HEK293 (cell line): ENCODE data around the gene HIGD2A.

Source experiments
- CTCF ChIA-PET: fragments of 350-600 bp; formaldehyde crosslinking; extraction: SDS; loops from one replicate; lab custom pipeline; 2021; ENCODE audit warnings: antibody characterized with exemption; lab: Yijun Ruan, JAX
- POLR2A ChIA-PET: fragments of 300-600 bp; formaldehyde crosslinking; extraction: SDS; loops from one replicate; lab custom pipeline; 2020; ENCODE audit warnings: antibody characterized with exemption, inconsistent platforms; lab: Yijun Ruan, JAX
- H3K27ac ChIP-seq: fragments of 200-500 bp; sonication (Bioruptor generic); 2 replicates; pipeline ENCODE4 v1.5.1; 2014; ENCODE audit warnings: low read depth, low read length, control low read depth, inconsistent platforms; ENCODE audit errors: extremely low read depth
- H3K36me3 ChIP-seq, 2 experiments: fragments of 200-500 bp in 1 of 2; sonication (Bioruptor generic) in 1 of 2; 1 replicate in 1 of 2; 2 replicates in 1 of 2; pipeline ENCODE4 v1.5.1; 2014 to 2017; ENCODE audit warnings: inconsistent platforms in 2 of 2, low read length in 2 of 2; ENCODE audit not compliant: control insufficient read depth in 2 of 2, insufficient read depth in 1 of 2
- H3K4me1 ChIP-seq: fragments of 200-500 bp; sonication (Bioruptor generic); 2 replicates; pipeline ENCODE4 v1.5.1; 2014; ENCODE audit warnings: mild to moderate bottlenecking, low read length, inconsistent platforms; ENCODE audit not compliant: control insufficient read depth, insufficient read depth
- H3K4me3 ChIP-seq: 2 replicates; pipeline ENCODE4 v1.5.1; 2011; ENCODE audit warnings: low read depth, mild to moderate bottlenecking, control low read depth, low read length, moderate library complexity
- H3K9me3 ChIP-seq: fragments of 200-500 bp; sonication (Bioruptor generic); 2 replicates; pipeline ENCODE4 v1.5.1; 2014; ENCODE audit warnings: low read depth, low read length, inconsistent platforms; ENCODE audit not compliant: control insufficient read depth, insufficient read depth
- KLF9 ChIP-seq: fragments of 450-650 bp; formaldehyde crosslinking; IDR thresholded peaks from 2 replicates; pipeline ENCODE4 v1.5.1; 2016; ENCODE audit warnings: missing biosample characterization, missing genetic modification characterization, low read depth
- SALL2 ChIP-seq: fragments of 450-650 bp; formaldehyde crosslinking; IDR thresholded peaks from 2 replicates; pipeline ENCODE4 v1.5.0; 2017; ENCODE audit warnings: missing biosample characterization, mild to moderate bottlenecking, missing genetic modification characterization, borderline replicate concordance
- SP2 ChIP-seq: fragments of 450-650 bp; formaldehyde crosslinking; IDR thresholded peaks from 2 replicates; pipeline ENCODE4 v1.5.1; 2016; ENCODE audit warnings: missing biosample characterization, missing genetic modification characterization
- YY1 ChIP-seq: fragments of 450-650 bp; formaldehyde crosslinking; IDR thresholded peaks from 2 replicates; pipeline ENCODE4 v1.5.1; 2018; ENCODE audit warnings: missing biosample characterization, missing genetic modification characterization
- ZFP69B ChIP-seq: fragments of 450-650 bp; formaldehyde crosslinking; IDR thresholded peaks from 2 replicates; pipeline ENCODE4 v1.5.1; 2016; ENCODE audit warnings: missing biosample characterization, missing genetic modification characterization
- ZNF10 ChIP-seq: fragments of 450-650 bp; formaldehyde crosslinking; IDR thresholded peaks from 2 replicates; pipeline ENCODE4 v1.5.1; 2017; ENCODE audit warnings: missing biosample characterization, missing genetic modification characterization
- ZNF221 ChIP-seq: fragments of 450-650 bp; formaldehyde crosslinking; IDR thresholded peaks from 2 replicates; pipeline ENCODE4 v1.5.1; 2017; ENCODE audit warnings: missing biosample characterization, missing genetic modification characterization, borderline replicate concordance
- ZNF302 ChIP-seq: fragments of 450-650 bp; formaldehyde crosslinking; IDR thresholded peaks from 2 replicates; pipeline ENCODE4 v1.5.1; 2016; ENCODE audit warnings: missing biosample characterization, missing genetic modification characterization, low read depth
- ZNF354C ChIP-seq: fragments of 450-650 bp; formaldehyde crosslinking; IDR thresholded peaks from 2 replicates; pipeline ENCODE4 v1.5.1; 2016; ENCODE audit warnings: missing biosample characterization, missing genetic modification characterization, low read depth, borderline replicate concordance
- ZNF558 ChIP-seq: fragments of 450-650 bp; formaldehyde crosslinking; IDR thresholded peaks from 2 replicates; pipeline ENCODE4 v1.5.1; 2016; ENCODE audit warnings: missing biosample characterization, missing genetic modification characterization
- ZNF776 ChIP-seq: fragments of 450-650 bp; formaldehyde crosslinking; IDR thresholded peaks from 2 replicates; pipeline ENCODE4 v1.5.0; 2017; ENCODE audit warnings: missing biosample characterization, missing genetic modification characterization, borderline replicate concordance
- ZSCAN16 ChIP-seq: fragments of 450-650 bp; formaldehyde crosslinking; IDR thresholded peaks from 2 replicates; pipeline ENCODE4 v1.5.1; 2016; ENCODE audit warnings: missing biosample characterization, missing genetic modification characterization
- TF ChIP-seq, protein P1 (sequence below): fragments of 450-650 bp; formaldehyde crosslinking; IDR thresholded peaks from 2 replicates; pipeline ENCODE4 v1.5.1; 2016; ENCODE audit warnings: missing biosample characterization, missing genetic modification characterization, low read depth
- TF ChIP-seq, protein P2 (sequence below): fragments of 450-650 bp; formaldehyde crosslinking; IDR thresholded peaks from 2 replicates; pipeline ENCODE4 v1.5.1; 2016; ENCODE audit warnings: missing biosample characterization, missing genetic modification characterization
- TF ChIP-seq, protein P3 (sequence below): fragments of 450-650 bp; formaldehyde crosslinking; IDR thresholded peaks from 2 replicates; pipeline ENCODE4 v1.5.1; 2016; ENCODE audit warnings: missing biosample characterization, missing genetic modification characterization

HIGD2A gene

DNA sequence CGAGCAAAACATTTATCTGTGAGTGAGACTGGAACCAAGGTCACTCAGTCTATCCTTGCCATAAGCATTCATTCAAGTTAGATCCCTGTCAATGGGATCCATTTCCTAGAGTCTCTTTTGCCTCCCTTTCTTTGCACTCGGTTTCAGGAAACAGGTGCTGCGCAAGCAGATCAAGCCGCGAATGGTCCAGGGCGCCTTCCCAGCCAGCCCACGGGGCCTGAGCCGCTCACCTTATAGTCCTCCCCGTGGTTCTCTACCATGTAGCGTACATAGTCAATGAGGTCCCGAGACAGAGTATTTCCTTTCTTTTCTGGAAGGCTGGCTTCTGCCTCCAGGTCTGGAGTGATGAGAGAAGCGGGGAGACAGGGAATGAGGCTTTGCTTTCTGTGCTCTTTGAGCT is 3.6 kb upstream of the HIGD2A start:
- Histone ChIP-seq H3K27ac (no peak overlapping the region), H3K4me1 (no peaks in the 10 kb centered on the region), H3K9me3 (no peaks in the 10 kb centered on the region), H3K36me3 (peaks cover 0 to 66% of the 10 kb centered on the region in 2 experiments; a peak in 2 of 3 replicates), H3K4me3 (no peak overlapping the region)
- CTCF ChIA-PET, result no interaction called here
- TF ChIP-seq ZNF10 (no peak), ZNF354C (tag by site-specific recombination) (no peak), ZNF221 (tag by site-specific recombination) (no peak), ZSCAN16 (tag by site-specific recombination) (no peak), ZNF302 (tag by site-specific recombination) (no peak), YY1 (tag by site-specific recombination) (no peak), ZNF558 (tag by site-specific recombination) (no peak), SALL2 (tag by site-specific recombination) (no peak)
- TF ChIP-seq, protein P1, sequence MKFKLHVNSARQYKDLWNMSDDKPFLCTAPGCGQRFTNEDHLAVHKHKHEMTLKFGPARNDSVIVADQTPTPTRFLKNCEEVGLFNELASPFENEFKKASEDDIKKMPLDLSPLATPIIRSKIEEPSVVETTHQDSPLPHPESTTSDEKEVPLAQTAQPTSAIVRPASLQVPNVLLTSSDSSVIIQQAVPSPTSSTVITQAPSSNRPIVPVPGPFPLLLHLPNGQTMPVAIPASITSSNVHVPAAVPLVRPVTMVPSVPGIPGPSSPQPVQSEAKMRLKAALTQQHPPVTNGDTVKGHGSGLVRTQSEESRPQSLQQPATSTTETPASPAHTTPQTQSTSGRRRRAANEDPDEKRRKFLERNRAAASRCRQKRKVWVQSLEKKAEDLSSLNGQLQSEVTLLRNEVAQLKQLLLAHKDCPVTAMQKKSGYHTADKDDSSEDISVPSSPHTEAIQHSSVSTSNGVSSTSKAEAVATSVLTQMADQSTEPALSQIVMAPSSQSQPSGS, result no peak
- TF ChIP-seq, protein P2, sequence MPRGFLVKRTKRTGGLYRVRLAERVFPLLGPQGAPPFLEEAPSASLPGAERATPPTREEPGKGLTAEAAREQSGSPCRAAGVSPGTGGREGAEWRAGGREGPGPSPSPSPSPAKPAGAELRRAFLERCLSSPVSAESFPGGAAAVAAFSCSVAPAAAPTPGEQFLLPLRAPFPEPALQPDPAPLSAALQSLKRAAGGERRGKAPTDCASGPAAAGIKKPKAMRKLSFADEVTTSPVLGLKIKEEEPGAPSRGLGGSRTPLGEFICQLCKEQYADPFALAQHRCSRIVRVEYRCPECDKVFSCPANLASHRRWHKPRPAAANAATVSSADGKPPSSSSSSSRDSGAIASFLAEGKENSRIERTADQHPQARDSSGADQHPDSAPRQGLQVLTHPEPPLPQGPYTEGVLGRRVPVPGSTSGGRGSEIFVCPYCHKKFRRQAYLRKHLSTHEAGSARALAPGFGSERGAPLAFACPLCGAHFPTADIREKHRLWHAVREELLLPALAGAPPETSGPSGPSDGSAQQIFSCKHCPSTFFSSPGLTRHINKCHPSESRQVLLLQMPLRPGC (tag by site-specific recombination), result no peak
- POLR2A ChIA-PET, result no interaction called here

DNA sequence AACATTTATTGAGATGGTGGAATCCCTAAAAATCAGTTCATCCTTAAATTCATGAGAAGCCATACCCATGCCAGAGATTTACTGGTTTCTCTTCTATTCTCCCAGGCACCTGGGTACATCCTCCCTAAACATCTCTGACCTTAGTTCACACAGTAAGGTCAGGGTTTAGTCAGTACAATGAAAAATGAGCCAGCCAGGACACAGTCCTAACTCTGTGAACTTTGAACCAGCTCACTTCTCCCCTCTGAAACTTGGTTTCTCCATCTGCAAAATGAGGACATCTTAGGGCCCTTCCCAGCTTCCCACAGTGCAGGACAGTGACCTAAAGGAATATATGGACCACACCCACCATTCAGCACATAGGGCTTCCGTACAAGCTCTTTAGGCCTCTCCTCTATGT is 2.1 kb upstream of the HIGD2A start:
- TF ChIP-seq ZNF776 (tag by site-specific recombination), result no peak
- TF ChIP-seq KLF9, result 0 out of 2 replicates have a peak, but pooled peaks have one; percentile 15
- Histone ChIP-seq H3K27ac (no peak overlapping the region), H3K4me1 (no peaks in the 10 kb centered on the region), H3K9me3 (no peaks in the 10 kb centered on the region), H3K4me3 (no peak overlapping the region), H3K36me3 (peaks cover 0 to 71% of the 10 kb centered on the region in 2 experiments; a peak in 2 of 3 replicates)
- POLR2A ChIA-PET, result interaction anchor here (2.2 kb wide), 1 partner anchor 25 kb away, joined by 6 read pairs; the partner anchor contains the start of gene KIAA1191
- CTCF ChIA-PET, result no interaction called here

DNA sequence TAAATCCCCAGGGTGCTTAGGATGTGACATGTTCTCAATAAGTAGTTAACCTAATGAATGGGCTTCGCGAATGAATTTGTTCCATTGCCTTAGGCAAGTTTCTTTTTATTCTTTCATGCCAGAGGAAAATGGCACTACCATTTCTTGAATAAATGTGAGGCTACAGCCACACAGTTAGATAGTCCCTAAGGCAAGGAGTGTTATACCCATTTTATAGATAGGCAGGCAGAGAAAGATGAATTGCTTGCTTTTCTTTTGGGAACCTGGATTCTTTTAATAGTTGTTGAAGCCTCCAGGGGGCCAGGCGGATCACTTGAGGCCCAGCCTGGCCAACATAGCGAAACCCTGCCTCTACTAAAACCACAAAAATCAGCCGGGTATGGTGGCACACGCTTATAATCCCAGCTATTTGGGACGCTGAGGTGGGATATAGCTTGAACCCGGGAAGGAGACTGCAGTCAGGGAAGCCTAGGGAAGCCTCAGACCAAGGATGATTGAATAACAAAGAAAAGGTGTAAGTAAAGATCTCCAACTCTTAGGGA is 1.1 kb upstream of the HIGD2A start:
- no peak for TF ChIP-seq SP2 (tag by site-specific recombination)
- 0 out of 2 replicates have a peak, but pooled peaks have one; percentile 1 for TF ChIP-seq ZFP69B (tag by site-specific recombination)
- no peak for TF ChIP-seq YY1 (tag by site-specific recombination)
- TF ChIP-seq, protein P3, sequence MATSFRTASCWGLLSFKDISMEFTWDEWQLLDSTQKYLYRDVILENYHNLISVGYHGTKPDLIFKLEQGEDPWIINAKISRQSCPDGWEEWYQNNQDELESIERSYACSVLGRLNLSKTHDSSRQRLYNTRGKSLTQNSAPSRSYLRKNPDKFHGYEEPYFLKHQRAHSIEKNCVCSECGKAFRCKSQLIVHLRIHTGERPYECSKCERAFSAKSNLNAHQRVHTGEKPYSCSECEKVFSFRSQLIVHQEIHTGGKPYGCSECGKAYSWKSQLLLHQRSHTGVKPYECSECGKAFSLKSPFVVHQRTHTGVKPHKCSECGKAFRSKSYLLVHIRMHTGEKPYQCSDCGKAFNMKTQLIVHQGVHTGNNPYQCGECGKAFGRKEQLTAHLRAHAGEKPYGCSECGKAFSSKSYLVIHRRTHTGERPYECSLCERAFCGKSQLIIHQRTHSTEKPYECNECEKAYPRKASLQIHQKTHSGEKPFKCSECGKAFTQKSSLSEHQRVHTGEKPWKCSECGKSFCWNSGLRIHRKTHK (tag by site-specific recombination), result no peak

More for the DNA sequence above, 1.1 kb upstream of the HIGD2A start:
- CTCF ChIA-PET, result interaction anchor here (0.7 kb wide), 2 partner anchors 36 to 45 kb away, joined by 3 read pairs; no protein-coding TSS in a partner anchor
- POLR2A ChIA-PET, result interaction anchor here (0.7 to 2.2 kb wide), 3 partner anchors 20 to 150 kb away, joined by 3 to 6 read pairs (median 3); partner anchors contain the start of gene KIAA1191
- Histone ChIP-seq H3K9me3 (no peaks in the 10 kb centered on the region), H3K4me1 (no peaks in the 10 kb centered on the region), H3K36me3 (peaks cover 0 to 71% of the 10 kb centered on the region in 2 experiments; a peak in 2 of 3 replicates), H3K4me3 (peak overlapping the region; percentile 67), H3K27ac (no peak overlapping the region; the same call in 1 of the 2 replicates)
